Bone marrow (tissue), 2 donors: Measurements from ENCODE around the gene OTUD7B.
"Not testable (repeated sequence)": the region's sequence is repeated elsewhere in the genome, so short reads cannot be mapped to it uniquely, and the experiment has no call there.

Experiments
- DNase-seq, 2 donors: peaks; one replicate each; lab custom pipeline; 2025; lab: John Stamatoyannopoulos, UW

The OTUD7B gene

GRCh38 chr1:150010393-150011115 lies at the start of gene OTUD7B:
Gene OTUD7B (minus strand): TSS chr1:150010726. CDS start chr1:149977510, 33,216 bp downstream.
- DNase-seq = peak in 1 of 2 donors; percentile 35

- DNase-seq = no peak
Measured at GRCh38 chr1:150060260-150060659, 49.7 kb upstream of the OTUD7B start.

GRCh38 chr1:150056407-150056806 lies 45.9 kb upstream of the OTUD7B start:
- DNase-seq = no peak

- DNase-seq = not testable (repeated sequence)
Measured at GRCh38 chr1:150055507-150055906, 45.0 kb upstream of the OTUD7B start.

DNA sequence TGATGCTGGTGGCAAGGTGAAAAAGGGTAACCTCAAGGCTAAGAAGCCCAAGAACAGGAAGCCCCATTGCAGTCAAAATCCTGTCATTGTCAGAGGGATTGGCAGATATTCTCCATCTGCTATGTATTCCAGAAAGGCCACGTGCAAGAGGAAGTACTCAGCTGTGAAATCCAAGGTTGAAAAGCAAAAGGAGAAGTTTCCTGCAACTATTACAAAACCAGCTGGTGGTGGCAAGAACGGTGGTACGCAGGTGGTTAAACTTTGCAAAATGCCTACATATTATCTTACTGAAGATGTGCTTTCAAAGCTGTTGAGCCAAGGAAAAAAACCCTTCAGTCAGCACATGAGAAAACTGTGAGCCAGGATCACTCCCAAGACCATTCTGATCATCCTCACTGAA lies 43.4 kb upstream of the OTUD7B start:
- peak in 1 of 2 donors; percentile 59 for DNase-seq

DNA sequence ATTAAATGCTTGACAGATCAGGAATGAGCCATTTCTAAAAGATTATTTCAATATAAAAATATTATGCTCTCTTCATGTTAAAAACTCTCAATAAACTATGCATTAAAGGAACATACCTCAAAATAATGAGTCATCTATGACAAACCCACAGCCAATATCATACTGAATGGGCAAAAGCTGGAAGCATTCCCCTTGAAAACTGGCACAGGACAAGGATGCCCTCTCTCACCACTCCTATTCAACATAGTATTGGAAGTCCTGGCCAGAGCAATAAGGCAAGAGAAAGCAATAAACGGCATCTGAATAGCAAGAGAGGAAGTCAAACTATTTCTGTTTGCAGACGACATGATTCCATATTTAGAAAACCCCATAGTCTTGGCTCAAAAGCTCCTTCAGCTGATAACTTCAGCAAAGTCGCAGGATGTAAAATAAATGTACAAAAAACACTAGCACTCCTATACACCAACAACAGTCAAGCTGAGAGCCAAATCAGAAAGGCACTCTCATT lies 41.4 kb upstream of the OTUD7B start:
- not testable (repeated sequence) for DNase-seq

GRCh38 chr1:150051089-150051373 lies 40.5 kb upstream of the OTUD7B start:
- no peak for DNase-seq

- DNase-seq = no peak
Measured at GRCh38 chr1:150049926-150050325, 39.4 kb upstream of the OTUD7B start.

GRCh38 chr1:150034336-150034735 lies 23.8 kb upstream of the OTUD7B start:
- no peak for DNase-seq

- no peak for DNase-seq
Measured at GRCh38 chr1:150028322-150028721, 17.8 kb upstream of the OTUD7B start.

- no peak for DNase-seq
Measured at GRCh38 chr1:150024156-150024555, 13.6 kb upstream of the OTUD7B start.

GRCh38 chr1:150022357-150022756 lies 11.8 kb upstream of the OTUD7B start:
- no peak for DNase-seq

DNA sequence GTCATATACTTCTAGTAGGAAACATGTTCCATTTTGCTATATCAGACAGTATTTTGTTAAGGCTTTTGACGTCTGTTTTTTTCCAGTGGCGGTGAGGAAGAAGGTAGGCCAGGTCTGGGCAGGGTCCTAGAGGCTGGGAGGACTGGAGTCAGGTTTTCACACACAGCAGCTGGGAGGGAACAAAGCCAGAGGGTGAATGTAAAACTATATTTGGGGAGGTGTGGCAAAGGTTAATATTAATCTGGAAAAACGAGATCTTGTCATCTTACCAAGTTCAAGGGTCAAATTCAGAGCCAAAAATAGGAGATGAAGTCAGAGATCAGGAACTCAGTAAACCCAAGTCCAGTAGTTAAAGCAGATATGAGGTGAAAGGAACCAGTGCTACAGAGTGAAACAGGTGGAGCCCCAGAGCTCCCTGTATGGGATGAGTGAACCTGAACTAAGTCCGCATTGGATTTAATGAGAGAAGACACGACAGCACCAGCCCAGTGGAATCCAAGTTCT lies 10.7 kb upstream of the OTUD7B start:
- DNase-seq = no peak

GRCh38 chr1:150020711-150021110 lies 10.2 kb upstream of the OTUD7B start:
- no peak for DNase-seq

- no peak for DNase-seq
Measured at GRCh38 chr1:150018165-150018564, 7.6 kb upstream of the OTUD7B start.

- DNase-seq = no peak
Measured at GRCh38 chr1:150017206-150017750, 6.8 kb upstream of the OTUD7B start.

GRCh38 chr1:150015651-150016131 lies 5.2 kb upstream of the OTUD7B start:
- DNase-seq = no peak

- no peak for DNase-seq
Measured at GRCh38 chr1:150012611-150013010, 2.1 kb upstream of the OTUD7B start.

- no peak for DNase-seq
Measured at GRCh38 chr1:150009604-150010392, 728 bp downstream of the OTUD7B start.

DNA sequence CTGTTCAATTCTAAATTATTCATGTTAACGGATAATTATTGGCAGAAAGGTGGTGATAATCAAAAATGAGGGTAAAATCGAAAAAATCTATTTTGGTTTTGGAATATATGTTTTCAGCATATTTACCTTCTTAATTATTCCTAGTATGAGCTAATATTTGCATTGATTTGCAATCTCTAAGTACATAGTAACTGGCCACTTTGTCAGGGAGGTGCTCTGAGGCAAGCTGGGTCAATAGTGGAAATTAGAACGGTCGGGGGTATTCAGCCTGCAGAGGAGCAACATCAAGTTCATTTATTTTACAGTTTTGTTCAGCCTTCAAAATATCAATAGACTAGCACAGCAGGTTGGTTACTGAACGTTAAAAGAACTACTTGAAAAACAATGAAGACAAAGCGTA lies 1.8 kb downstream of the OTUD7B start:
- no peak for DNase-seq

GRCh38 chr1:150006881-150007421 lies 3.6 kb downstream of the OTUD7B start:
- no peak for DNase-seq

DNA sequence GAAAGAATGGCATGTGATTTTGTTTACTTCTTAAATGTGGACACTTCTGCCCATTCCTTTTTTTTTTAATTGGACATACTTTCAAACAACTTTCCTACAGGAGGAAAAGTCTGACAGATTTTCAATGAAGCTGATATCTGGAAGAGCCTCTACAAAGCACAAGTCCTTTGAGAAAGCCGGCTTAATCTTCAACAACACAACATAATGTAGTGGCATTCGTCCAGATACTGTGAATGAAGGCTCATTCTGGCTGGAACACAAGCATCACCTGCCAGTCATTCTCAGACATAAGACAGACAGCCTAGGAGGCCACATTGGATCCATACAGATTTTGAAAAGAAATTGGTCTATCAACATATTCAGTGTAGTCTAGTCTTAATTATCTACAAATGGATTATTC lies 4.9 kb downstream of the OTUD7B start:
- DNase-seq = no peak
